ENCODE data around the gene KCMF1.

Gene KCMF1

DNA sequence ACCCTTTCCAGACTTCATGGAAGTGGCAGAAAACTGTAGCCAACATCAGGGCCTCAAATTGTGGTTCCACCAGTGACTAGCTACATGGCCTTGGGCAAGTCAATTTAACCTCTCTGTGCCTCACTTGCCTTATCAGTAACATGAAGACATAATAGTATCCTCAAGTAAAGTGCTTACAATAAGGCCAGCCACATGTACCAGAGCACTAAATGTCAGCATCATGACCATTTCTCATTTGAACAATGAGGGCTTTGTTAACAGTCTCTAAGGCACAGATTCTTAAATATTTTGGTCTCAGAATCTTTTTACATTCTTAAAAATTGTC lies 5.8 kb upstream of the KCMF1 start:
- Histone ChIP-seq H3K36me3 (replicated peaks in 1 of 2; ENCODE audit: control insufficient read depth in 2 of 2, insufficient read depth in 2 of 2, low read length in 2 of 2) (peaks cover 20 to 65% of the 10 kb centered on the region in 2 donors), H3K4me3 (ENCODE audit: low read length in 2 of 2) (no peak overlapping the region), H2AFZ (ENCODE audit: low read length) (no peak overlapping the region), H3K18ac (ENCODE audit: low read length) (no peak overlapping the region), H4K91ac (ENCODE audit: low read depth, low read length, poor library complexity) (no peak overlapping the region), H3K9ac (ENCODE audit: low read depth, low read length, poor library complexity) (no peak overlapping the region), H3K14ac (ENCODE audit: low read length) (no peak overlapping the region), H2BK15ac (ENCODE audit: low read length) (no peak overlapping the region), H2BK120ac (ENCODE audit: low read depth, low read length) (no peak overlapping the region), H3K4ac (ENCODE audit: low read length) (no peak overlapping the region), H3K23ac (ENCODE audit: low read depth, low read length, poor library complexity) (no peak overlapping the region), H3K9me3 (replicated peaks in 1 of 2; ENCODE audit: control insufficient read depth in 2 of 2, insufficient read depth in 1 of 2, low read depth in 1 of 2, low read length in 2 of 2) (no peaks in the 10 kb centered on the region), H3K4me2 (ENCODE audit: insufficient read depth, low read length, poor library complexity, severe bottlenecking) (no peak overlapping the region), H4K8ac (ENCODE audit: low read depth, low read length) (no peak overlapping the region), H3K27me3 (ENCODE audit: control insufficient read depth in 3 of 3, insufficient read depth in 3 of 3, low read depth in 1 of 3, low read length in 3 of 3) (no peaks in the 10 kb centered on the region), H2BK5ac (ENCODE audit: low read length) (no peak overlapping the region), H3K79me1 (ENCODE audit: low read depth, low read length) (peaks cover 2% of the 10 kb centered on the region), H3K27ac (replicated peaks; ENCODE audit: low read length) (no peak overlapping the region), H2AK5ac (ENCODE audit: low read depth, low read length) (no peak overlapping the region), H2BK12ac (ENCODE audit: low read length) (no peak overlapping the region), H3K4me1 (ENCODE audit: control insufficient read depth in 2 of 2, insufficient read depth in 1 of 2, low read depth in 1 of 2, low read length in 2 of 2) (peaks cover 2 to 4% of the 10 kb centered on the region in 2 donors)
- DNase-seq (ENCODE audit: low spot score): no peak

DNA sequence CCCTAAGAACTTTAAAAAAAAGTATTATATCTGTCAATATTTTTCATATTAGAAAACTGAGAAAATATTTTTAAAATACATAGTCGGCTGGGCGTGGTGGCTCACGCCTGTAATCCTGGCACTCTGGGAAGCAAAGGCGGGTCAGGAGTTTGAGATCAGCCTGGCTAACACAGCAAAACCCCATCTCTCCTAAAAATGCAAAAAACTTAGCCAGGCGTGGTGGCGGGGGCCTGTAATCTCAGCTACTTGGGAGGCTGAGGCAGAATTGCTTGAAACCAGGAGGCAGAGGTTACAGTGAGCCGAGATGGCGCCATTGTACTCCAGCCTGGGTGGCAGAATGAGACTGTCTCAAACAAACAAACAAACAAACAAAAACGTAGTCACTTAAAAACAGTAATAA lies 5.1 kb upstream of the KCMF1 start:
- Histone ChIP-seq H3K79me1 (ENCODE audit: low read depth, low read length) (peaks cover 2% of the 10 kb centered on the region), H3K14ac (ENCODE audit: low read length) (no peak overlapping the region), H2BK15ac (ENCODE audit: low read length) (no peak overlapping the region), H3K23ac (ENCODE audit: low read depth, low read length, poor library complexity) (no peak overlapping the region), H2BK12ac (ENCODE audit: low read length) (no peak overlapping the region), H4K91ac (ENCODE audit: low read depth, low read length, poor library complexity) (no peak overlapping the region), H3K4ac (ENCODE audit: low read length) (no peak overlapping the region), H2AK5ac (ENCODE audit: low read depth, low read length) (no peak overlapping the region), H2BK5ac (ENCODE audit: low read length) (no peak overlapping the region), H3K4me1 (ENCODE audit: control insufficient read depth in 2 of 2, insufficient read depth in 1 of 2, low read depth in 1 of 2, low read length in 2 of 2) (peaks cover 2% of the 10 kb centered on the region in 2 donors), H3K9ac (ENCODE audit: low read depth, low read length, poor library complexity) (no peak overlapping the region), H3K27ac (replicated peaks; ENCODE audit: low read length) (no peak overlapping the region), H3K27me3 (ENCODE audit: control insufficient read depth in 3 of 3, insufficient read depth in 3 of 3, low read depth in 1 of 3, low read length in 3 of 3) (no peaks in the 10 kb centered on the region), H4K8ac (ENCODE audit: low read depth, low read length) (no peak overlapping the region), H2BK120ac (ENCODE audit: low read depth, low read length) (no peak overlapping the region), H3K4me3 (ENCODE audit: low read length in 2 of 2) (no peak overlapping the region), H3K9me3 (replicated peaks in 1 of 2; ENCODE audit: control insufficient read depth in 2 of 2, insufficient read depth in 1 of 2, low read depth in 1 of 2, low read length in 2 of 2) (no peaks in the 10 kb centered on the region), H3K4me2 (ENCODE audit: insufficient read depth, low read length, poor library complexity, severe bottlenecking) (no peak overlapping the region), H2AFZ (ENCODE audit: low read length) (no peak overlapping the region), H3K36me3 (replicated peaks in 1 of 2; ENCODE audit: control insufficient read depth in 2 of 2, insufficient read depth in 2 of 2, low read length in 2 of 2) (peaks cover 18 to 65% of the 10 kb centered on the region in 2 donors), H3K18ac (ENCODE audit: low read length) (no peak overlapping the region)
- no CpG with 5 or more reads among the region's 9 CpGs for WGBS, 2 donors (ENCODE audit: extremely low coverage in 2 of 2, insufficient read length in 2 of 2, insufficient replicate concordance in 1 of 2)
- DNase-seq (ENCODE audit: low spot score): no peak

DNA sequence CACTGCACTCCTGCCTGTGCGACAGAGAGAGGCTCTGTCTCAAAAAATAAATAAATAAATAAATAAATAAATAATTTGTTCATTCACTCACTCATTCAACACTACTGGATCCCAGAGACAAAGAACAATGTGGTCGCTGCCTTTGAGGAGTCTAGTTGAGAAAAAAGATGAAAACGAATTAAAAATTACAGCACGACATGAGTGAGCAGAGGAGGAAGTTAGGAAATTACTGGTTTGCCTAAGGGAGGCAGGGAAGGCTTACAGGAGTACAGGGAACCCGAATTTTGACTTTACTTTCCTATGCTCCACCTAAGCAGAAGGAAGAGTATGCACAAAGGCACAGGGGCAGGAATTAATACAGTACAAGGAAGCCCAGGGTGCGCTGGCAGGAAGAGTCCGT lies 4.2 kb upstream of the KCMF1 start:
- peaks cover 2% of the 10 kb centered on the region in 2 donors for H3K4me1 ChIP-seq (ENCODE audit: control insufficient read depth in 2 of 2, insufficient read depth in 1 of 2, low read depth in 1 of 2, low read length in 2 of 2)

DNA sequence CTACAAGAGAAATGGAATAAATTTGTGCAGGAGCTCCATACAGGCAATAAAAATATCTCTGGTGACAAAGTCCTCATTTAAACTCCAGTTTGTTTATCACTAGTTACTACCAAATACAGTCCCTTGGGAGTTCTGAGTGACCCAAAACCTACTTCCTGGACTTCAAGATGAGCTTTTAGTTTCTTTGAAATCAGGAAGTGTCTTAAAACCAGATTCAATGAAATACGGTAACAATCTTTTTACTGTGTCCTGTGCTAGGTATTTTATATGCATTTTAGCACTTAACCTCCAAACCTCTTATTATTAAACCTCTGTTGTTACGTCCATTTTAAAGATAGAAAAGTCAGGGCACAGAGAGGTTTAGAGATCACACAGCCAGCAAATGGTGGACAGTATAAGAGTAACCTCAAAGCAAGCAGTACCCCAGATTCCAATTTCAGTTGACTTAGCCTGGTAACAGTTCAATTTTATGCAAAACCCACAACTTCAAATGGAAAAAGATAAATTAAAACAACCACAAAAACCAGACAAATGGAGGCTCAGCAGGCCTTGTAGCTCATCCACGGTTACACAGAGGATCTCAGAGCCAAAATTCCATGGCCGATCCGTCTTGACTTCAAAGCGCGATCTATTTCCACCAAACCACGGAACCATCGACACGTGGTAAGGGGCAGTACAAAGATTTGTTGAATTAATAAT lies 1.3 kb upstream of the KCMF1 start:
- peak overlapping the region; percentile 75 to 98 for H3K4me3 ChIP-seq (ENCODE audit: low read length in 2 of 2)
- no peak for DNase-seq (ENCODE audit: low spot score)
- H2AFZ ChIP-seq (ENCODE audit: low read length): peak overlapping the region; percentile 93
- H2BK12ac ChIP-seq (ENCODE audit: low read length): no peak overlapping the region
- no peak overlapping the region for H3K4ac ChIP-seq (ENCODE audit: low read length)
- H3K9me3 ChIP-seq (replicated peaks in 1 of 2; ENCODE audit: control insufficient read depth in 2 of 2, insufficient read depth in 1 of 2, low read depth in 1 of 2, low read length in 2 of 2): no peaks in the 10 kb centered on the region
- no peak overlapping the region for H3K23ac ChIP-seq (ENCODE audit: low read depth, low read length, poor library complexity)
- no peak overlapping the region for H3K14ac ChIP-seq (ENCODE audit: low read length)
- no peak overlapping the region for H2BK15ac ChIP-seq (ENCODE audit: low read length)
- peak overlapping the region; percentile 95 for H3K27ac ChIP-seq (replicated peaks; ENCODE audit: low read length)
- no peak overlapping the region for H2AK5ac ChIP-seq (ENCODE audit: low read depth, low read length)
- peak overlapping the region; percentile 72 for H3K4me2 ChIP-seq (ENCODE audit: insufficient read depth, low read length, poor library complexity, severe bottlenecking)
- no CpG with 5 or more reads among the region's 10 CpGs for WGBS, 2 donors (ENCODE audit: extremely low coverage in 2 of 2, insufficient read length in 2 of 2, insufficient replicate concordance in 1 of 2)
- no peak overlapping the region for H3K18ac ChIP-seq (ENCODE audit: low read length)
- no peak overlapping the region for H4K91ac ChIP-seq (ENCODE audit: low read depth, low read length, poor library complexity)
- no peaks in the 10 kb centered on the region for H3K27me3 ChIP-seq (ENCODE audit: control insufficient read depth in 3 of 3, insufficient read depth in 3 of 3, low read depth in 1 of 3, low read length in 3 of 3)
- no peak overlapping the region for H3K9ac ChIP-seq (ENCODE audit: low read depth, low read length, poor library complexity)
- no peak overlapping the region for H2BK120ac ChIP-seq (ENCODE audit: low read depth, low read length)
- no peak overlapping the region for H4K8ac ChIP-seq (ENCODE audit: low read depth, low read length)
- H2BK5ac ChIP-seq (ENCODE audit: low read length): no peak overlapping the region
- H3K36me3 ChIP-seq (replicated peaks in 1 of 2; ENCODE audit: control insufficient read depth in 2 of 2, insufficient read depth in 2 of 2, low read length in 2 of 2): peaks cover 10 to 37% of the 10 kb centered on the region in 2 donors
- no peaks in the 10 kb centered on the region for H3K79me1 ChIP-seq (ENCODE audit: low read depth, low read length)
- H3K4me1 ChIP-seq (ENCODE audit: control insufficient read depth in 2 of 2, insufficient read depth in 1 of 2, low read depth in 1 of 2, low read length in 2 of 2): peaks cover 0 to 2% of the 10 kb centered on the region in 2 donors

More for the DNA sequence above, 4.2 kb upstream of the KCMF1 start:
- no peaks in the 10 kb centered on the region for H3K27me3 ChIP-seq (ENCODE audit: control insufficient read depth in 3 of 3, insufficient read depth in 3 of 3, low read depth in 1 of 3, low read length in 3 of 3)
- no peak overlapping the region for H3K23ac ChIP-seq (ENCODE audit: low read depth, low read length, poor library complexity)
- no peak overlapping the region for H3K27ac ChIP-seq (replicated peaks; ENCODE audit: low read length)
- no peak for DNase-seq (ENCODE audit: low spot score)
- no peak overlapping the region for H3K4me2 ChIP-seq (ENCODE audit: insufficient read depth, low read length, poor library complexity, severe bottlenecking)
- H2AFZ ChIP-seq (ENCODE audit: low read length): no peak overlapping the region
- no CpG with 5 or more reads among the region's 7 CpGs for WGBS, 2 donors (ENCODE audit: extremely low coverage in 2 of 2, insufficient read length in 2 of 2, insufficient replicate concordance in 1 of 2)
- no peak overlapping the region for H3K9ac ChIP-seq (ENCODE audit: low read depth, low read length, poor library complexity)
- H2BK120ac ChIP-seq (ENCODE audit: low read depth, low read length): no peak overlapping the region
- no peak overlapping the region for H4K91ac ChIP-seq (ENCODE audit: low read depth, low read length, poor library complexity)
- no peak overlapping the region for H3K18ac ChIP-seq (ENCODE audit: low read length)
- H3K4ac ChIP-seq (ENCODE audit: low read length): no peak overlapping the region
- H3K4me3 ChIP-seq (ENCODE audit: low read length in 2 of 2): no peak overlapping the region
- no peak overlapping the region for H2BK15ac ChIP-seq (ENCODE audit: low read length)
- H4K8ac ChIP-seq (ENCODE audit: low read depth, low read length): no peak overlapping the region
- peaks cover 18 to 61% of the 10 kb centered on the region in 2 donors for H3K36me3 ChIP-seq (replicated peaks in 1 of 2; ENCODE audit: control insufficient read depth in 2 of 2, insufficient read depth in 2 of 2, low read length in 2 of 2)
- H3K14ac ChIP-seq (ENCODE audit: low read length): no peak overlapping the region
- H3K9me3 ChIP-seq (replicated peaks in 1 of 2; ENCODE audit: control insufficient read depth in 2 of 2, insufficient read depth in 1 of 2, low read depth in 1 of 2, low read length in 2 of 2): no peaks in the 10 kb centered on the region
- H2BK5ac ChIP-seq (ENCODE audit: low read length): no peak overlapping the region
- H3K79me1 ChIP-seq (ENCODE audit: low read depth, low read length): peaks cover 2% of the 10 kb centered on the region
- no peak overlapping the region for H2BK12ac ChIP-seq (ENCODE audit: low read length)
- no peak overlapping the region for H2AK5ac ChIP-seq (ENCODE audit: low read depth, low read length)

All from neuronal stem cell (in vitro differentiated cells).